ENCODE measurements around the gene NEU4. TPM values are rescaled to one million over a fixed set of nuclear protein-coding genes. Genes with fewer than 3 reads are reported as not detected.

NEU4 gene
- total RNA-seq, 1 donor from 2014 or later: not detected

DNA sequence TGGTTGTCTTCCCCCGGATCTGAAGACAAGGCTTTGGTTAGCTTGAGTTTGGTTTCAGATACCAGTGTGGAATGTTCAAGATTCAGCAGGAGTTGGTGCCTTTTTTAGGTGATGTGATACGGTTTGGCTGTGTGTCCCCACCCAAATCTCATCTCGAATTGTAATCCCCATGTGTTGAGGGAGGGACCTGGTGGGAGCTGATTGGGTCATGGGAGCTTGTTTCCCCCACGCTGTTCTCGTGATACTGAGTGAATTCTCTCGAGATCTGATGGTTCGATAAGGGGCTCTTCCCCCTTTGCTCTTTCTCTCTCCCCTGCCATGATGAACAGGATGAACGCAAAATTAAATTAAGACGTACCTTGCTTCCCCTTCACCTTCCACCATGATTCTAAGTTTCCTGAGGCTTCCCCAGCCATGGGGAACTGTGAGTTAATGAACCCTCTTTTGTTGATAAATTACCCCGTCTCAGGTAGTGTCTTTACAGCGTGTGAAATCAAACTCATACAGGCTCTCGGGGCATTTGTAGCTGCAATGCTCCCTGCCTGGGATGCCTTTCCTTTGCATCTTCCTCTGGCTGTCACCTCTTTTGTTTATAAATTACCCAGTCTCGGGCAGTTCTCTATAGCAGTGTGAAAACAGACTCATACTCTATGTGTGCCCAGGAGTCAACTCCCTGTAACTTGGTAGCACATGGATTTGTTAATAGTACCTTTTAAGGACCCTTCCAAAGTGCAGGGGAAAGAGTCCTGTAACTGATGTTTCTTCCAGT, 28.4 kb downstream of the NEU4 start:
- no peak for DNase-seq (ENCODE audit: low read depth)
- no peak for FAIRE-seq
- no peaks in the 10 kb centered on the region for H3K36me3 ChIP-seq (ENCODE audit: control insufficient read depth, insufficient read depth, low read length)
- no peak overlapping the region for H3K4me3 ChIP-seq (ENCODE audit: low read depth, low read length)
- H3K27me3 ChIP-seq (ENCODE audit: control insufficient read depth, insufficient read depth, low read length): no peaks in the 10 kb centered on the region
- TF ChIP-seq, protein P1, sequence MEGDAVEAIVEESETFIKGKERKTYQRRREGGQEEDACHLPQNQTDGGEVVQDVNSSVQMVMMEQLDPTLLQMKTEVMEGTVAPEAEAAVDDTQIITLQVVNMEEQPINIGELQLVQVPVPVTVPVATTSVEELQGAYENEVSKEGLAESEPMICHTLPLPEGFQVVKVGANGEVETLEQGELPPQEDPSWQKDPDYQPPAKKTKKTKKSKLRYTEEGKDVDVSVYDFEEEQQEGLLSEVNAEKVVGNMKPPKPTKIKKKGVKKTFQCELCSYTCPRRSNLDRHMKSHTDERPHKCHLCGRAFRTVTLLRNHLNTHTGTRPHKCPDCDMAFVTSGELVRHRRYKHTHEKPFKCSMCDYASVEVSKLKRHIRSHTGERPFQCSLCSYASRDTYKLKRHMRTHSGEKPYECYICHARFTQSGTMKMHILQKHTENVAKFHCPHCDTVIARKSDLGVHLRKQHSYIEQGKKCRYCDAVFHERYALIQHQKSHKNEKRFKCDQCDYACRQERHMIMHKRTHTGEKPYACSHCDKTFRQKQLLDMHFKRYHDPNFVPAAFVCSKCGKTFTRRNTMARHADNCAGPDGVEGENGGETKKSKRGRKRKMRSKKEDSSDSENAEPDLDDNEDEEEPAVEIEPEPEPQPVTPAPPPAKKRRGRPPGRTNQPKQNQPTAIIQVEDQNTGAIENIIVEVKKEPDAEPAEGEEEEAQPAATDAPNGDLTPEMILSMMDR (IDR thresholded peaks at IDR 0.05; ENCODE audit: insufficient read depth, low read length, severe bottlenecking): no peak

DNA sequence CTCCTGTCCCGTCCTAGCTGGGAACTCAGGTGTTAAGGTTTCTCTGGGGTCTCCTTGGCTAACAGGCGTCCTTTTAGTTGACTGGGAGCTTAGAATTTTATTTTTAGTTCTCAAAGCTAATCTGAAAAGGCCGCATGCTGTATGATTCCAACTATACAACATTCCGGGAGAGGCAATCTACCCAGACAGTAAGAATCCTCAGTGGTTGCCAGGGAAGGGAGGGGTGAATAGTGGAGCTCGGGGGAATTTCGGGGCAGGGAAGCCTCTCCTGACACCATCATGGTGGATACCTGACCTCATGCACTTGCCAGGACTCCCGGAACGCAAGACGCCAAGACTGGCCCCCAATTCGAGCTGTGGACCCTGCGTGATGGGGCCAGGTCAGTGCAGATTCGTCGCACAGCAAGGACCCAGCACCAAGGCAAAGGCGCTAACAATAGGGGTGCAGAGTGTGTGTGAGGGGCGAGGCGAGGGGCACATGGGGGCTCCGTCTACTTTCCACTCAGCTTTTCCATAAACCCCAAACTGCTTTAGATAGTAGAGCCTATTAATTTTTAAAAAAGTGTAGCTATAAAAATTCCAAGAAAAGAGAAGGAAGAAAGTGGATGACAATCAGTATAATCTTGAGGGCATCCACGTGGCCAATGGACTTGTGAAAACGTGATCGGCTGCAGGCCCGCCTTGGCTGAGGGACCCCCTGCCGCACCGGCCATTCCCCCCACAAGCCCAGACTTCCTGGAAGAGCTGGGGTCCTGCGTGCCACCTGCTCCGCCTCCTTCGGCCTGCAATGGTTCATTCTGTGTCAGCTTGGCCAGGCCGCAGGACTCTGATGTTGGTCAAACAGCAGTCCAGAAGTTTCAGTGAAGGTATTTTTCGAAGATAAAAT, 32.4 kb downstream of the NEU4 start:
- TF ChIP-seq, protein P1 (IDR thresholded peaks at IDR 0.05; ENCODE audit: insufficient read depth, low read length, severe bottlenecking): no peak
- DNase-seq (ENCODE audit: low read depth) (no peak), FAIRE-seq (no peak)
- H3K4me3 ChIP-seq (ENCODE audit: low read depth, low read length): no peak overlapping the region
- H3K36me3 ChIP-seq (ENCODE audit: control insufficient read depth, insufficient read depth, low read length): no peaks in the 10 kb centered on the region
- no peaks in the 10 kb centered on the region for H3K27me3 ChIP-seq (ENCODE audit: control insufficient read depth, insufficient read depth, low read length)

DNA sequence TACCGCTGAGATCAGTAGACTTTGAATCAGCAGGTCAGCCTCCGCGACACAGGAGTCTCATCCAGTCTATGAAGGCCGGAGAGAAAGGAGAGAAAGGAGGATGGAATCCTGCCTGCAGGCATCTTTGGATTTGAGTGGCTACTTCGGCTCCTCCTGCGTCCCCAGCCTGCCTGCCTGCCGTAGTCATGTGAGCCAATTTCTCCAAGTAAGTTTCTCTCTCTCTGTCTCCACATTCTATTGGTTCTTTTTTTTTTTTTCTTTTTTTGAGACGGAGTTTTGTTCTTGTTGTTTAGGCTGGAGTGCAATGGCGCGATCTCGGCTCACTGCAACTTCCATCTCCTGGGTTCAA, 33.0 kb downstream of the NEU4 start:
- Histone ChIP-seq H3K36me3 (ENCODE audit: control insufficient read depth, insufficient read depth, low read length) (no peaks in the 10 kb centered on the region), H3K27me3 (ENCODE audit: control insufficient read depth, insufficient read depth, low read length) (no peaks in the 10 kb centered on the region), H3K4me3 (ENCODE audit: low read depth, low read length) (no peak overlapping the region)
- FAIRE-seq (no peak), DNase-seq (ENCODE audit: low read depth) (no peak)
- TF ChIP-seq, protein P1 (IDR thresholded peaks at IDR 0.05; ENCODE audit: insufficient read depth, low read length, severe bottlenecking): no peak

DNA sequence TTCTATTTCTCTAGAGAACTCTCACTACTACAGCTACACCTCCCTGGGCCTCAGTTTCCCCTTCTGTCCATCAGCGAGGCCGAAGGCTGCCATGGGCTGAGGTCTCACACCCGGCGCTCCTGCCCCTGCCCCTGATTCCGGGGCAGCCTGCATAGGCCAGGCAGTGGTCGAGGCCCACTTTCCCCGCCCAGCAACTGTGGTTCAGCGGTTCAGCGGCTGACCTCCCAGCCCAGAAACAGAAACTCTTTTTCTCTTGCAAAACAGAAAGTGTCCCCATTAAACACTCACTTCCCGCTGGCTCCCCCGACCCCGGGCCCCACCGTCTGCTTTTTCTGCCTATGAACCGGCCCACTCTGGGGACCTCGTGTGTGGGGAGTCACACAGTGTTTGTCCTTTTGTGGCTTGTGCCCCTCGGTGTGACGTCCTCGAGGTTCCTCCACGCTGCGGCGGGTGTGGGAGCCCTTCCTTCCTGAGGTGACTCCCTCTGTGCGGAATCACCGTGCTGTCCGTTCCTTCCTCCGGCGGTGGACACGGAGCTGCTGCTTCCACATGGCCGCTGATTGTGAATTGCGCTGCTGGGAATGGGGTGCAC, 33.7 kb downstream of the NEU4 start:
- DNase-seq (ENCODE audit: low read depth) (no peak), FAIRE-seq (no peak)
- Histone ChIP-seq H3K4me3 (ENCODE audit: low read depth, low read length) (no peak overlapping the region), H3K36me3 (ENCODE audit: control insufficient read depth, insufficient read depth, low read length) (no peaks in the 10 kb centered on the region), H3K27me3 (ENCODE audit: control insufficient read depth, insufficient read depth, low read length) (no peaks in the 10 kb centered on the region)
- TF ChIP-seq, protein P1 (IDR thresholded peaks at IDR 0.05; ENCODE audit: insufficient read depth, low read length, severe bottlenecking): no peak

DNA sequence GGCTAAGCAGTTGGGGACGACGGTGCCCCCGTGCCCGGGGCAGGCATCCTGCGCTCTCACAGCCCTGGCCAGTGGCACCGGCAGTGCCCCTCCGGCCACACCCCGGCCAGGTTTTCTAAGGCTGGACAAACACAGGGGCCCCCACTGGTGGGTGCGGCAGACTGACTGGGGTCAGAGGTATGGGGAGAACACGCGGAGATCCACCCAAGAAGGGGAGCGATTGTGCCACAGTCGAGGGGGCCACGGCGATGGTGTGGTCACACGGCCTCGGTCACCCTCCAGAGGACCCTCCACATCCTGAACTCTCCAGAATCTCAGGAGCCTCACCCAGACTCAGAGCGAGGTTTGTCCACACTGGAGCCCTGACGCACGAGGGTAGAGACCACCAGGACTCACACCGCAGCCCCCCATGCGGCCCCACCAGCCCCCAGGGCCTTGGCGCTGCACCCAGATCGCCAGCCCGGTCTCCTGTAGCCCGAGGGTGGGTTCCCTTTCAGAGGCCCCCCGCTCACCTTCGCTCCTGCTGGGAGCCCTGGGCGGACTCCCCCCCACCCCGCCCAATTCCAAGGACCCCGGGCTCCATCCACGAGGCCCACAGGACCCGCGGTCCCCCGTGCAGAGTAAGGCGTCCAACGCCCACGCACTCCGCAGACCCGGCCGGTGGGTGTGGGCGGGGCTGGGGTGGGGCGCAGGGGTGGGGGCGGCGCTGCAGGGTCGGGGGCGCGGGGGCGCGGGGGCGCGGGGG, 34.5 kb downstream of the NEU4 start:
- no peak overlapping the region for H3K4me3 ChIP-seq (ENCODE audit: low read depth, low read length)
- no peak for FAIRE-seq

More for the DNA sequence above, 34.5 kb downstream of the NEU4 start:
- TF ChIP-seq, protein P1 (IDR thresholded peaks at IDR 0.05; ENCODE audit: insufficient read depth, low read length, severe bottlenecking): no peak
- Histone ChIP-seq H3K36me3 (ENCODE audit: control insufficient read depth, insufficient read depth, low read length) (no peaks in the 10 kb centered on the region), H3K27me3 (ENCODE audit: control insufficient read depth, insufficient read depth, low read length) (no peaks in the 10 kb centered on the region)
- no peak for DNase-seq (ENCODE audit: low read depth)

Data from bronchial epithelial cell (primary cell).